OCI-LY1 (cell line): Measurements from ENCODE around the gene RANBP17.

ENCODE experiments used
- H2AFZ ChIP-seq: fragments of 200-600 bp; sonication (generic), shearing (Covaris generic); 2 replicates; pipeline ENCODE4 v1.6.0; 2014; ENCODE audit warnings: antibody characterized with exemption, mild to moderate bottlenecking, low read length
- H3F3A ChIP-seq: fragments of 200-600 bp; sonication (generic), shearing (Covaris generic); 2 replicates; pipeline ENCODE4 v1.6.0; 2014; ENCODE audit warnings: mild to moderate bottlenecking, antibody characterized with exemption, low read length, moderate library complexity; ENCODE audit not compliant: insufficient read depth
- H3K27ac ChIP-seq: fragments of 200-600 bp; sonication (generic); 2 replicates; pipeline ENCODE4 v1.5.1; 2014; ENCODE audit warnings: low read length, mixed run types, mild to moderate bottlenecking, low read depth; ENCODE audit not compliant: poor library complexity, severe bottlenecking
- H3K27me3 ChIP-seq: fragments of 200-600 bp; sonication (generic); 2 replicates; pipeline ENCODE4 v1.6.0; 2014; ENCODE audit warnings: antibody characterized with exemption, mild to moderate bottlenecking, low read length, moderate library complexity; ENCODE audit not compliant: insufficient read depth
- H3K36me3 ChIP-seq: fragments of 200-600 bp; sonication (generic); 2 replicates; pipeline ENCODE4 v1.6.1; 2014; ENCODE audit warnings: mild to moderate bottlenecking, antibody characterized with exemption, low read length, moderate library complexity, mixed read lengths; ENCODE audit not compliant: insufficient read depth
- H3K4me1 ChIP-seq: fragments of 200-600 bp; sonication (generic); 2 replicates; pipeline ENCODE4 v1.5.1; 2014; ENCODE audit warnings: mild to moderate bottlenecking, low read length, moderate library complexity; ENCODE audit not compliant: insufficient read depth, severe bottlenecking
- H3K4me2 ChIP-seq: fragments of 200-600 bp; sonication (generic), shearing (Covaris generic); 2 replicates; pipeline ENCODE4 v1.6.1; 2014; ENCODE audit warnings: low read length
- H3K4me3 ChIP-seq: fragments of 200-600 bp; sonication (generic); 2 replicates; pipeline ENCODE4 v1.5.1; 2014; ENCODE audit warnings: low read length, low read depth, mild to moderate bottlenecking, mixed read lengths; ENCODE audit not compliant: poor library complexity, severe bottlenecking
- H3K79me2 ChIP-seq: fragments of 200-600 bp; shearing (Covaris generic); 2 replicates; pipeline ENCODE4 v1.6.1; 2016; ENCODE audit warnings: mixed run types, low read length, mixed read lengths; ENCODE audit not compliant: insufficient read depth
- H3K9ac ChIP-seq: fragments of 200-600 bp; sonication (generic), shearing (Covaris generic); 2 replicates; pipeline ENCODE4 v1.6.1; 2014; ENCODE audit warnings: mild to moderate bottlenecking, low read length, mixed read lengths
- H3K9me2 ChIP-seq: fragments of 200-600 bp; sonication (generic), shearing (Covaris generic); 2 replicates; pipeline ENCODE4 v1.6.1; 2014; ENCODE audit warnings: low read depth, mild to moderate bottlenecking, low read length, mixed read lengths
- H3K9me3 ChIP-seq: fragments of 200-600 bp; shearing (Covaris generic); 2 replicates; pipeline ENCODE4 v1.6.1; 2014; ENCODE audit warnings: low read length, mixed read lengths
- H4K20me1 ChIP-seq: fragments of 200-600 bp; sonication (generic), shearing (Covaris generic); 2 replicates; pipeline ENCODE4 v1.6.0; 2016; ENCODE audit warnings: mild to moderate bottlenecking, low read length; ENCODE audit not compliant: insufficient read depth
- CTCF ChIP-seq: fragments of 200-600 bp; sonication (generic), shearing (Covaris generic); IDR thresholded peaks from 2 replicates; pipeline ENCODE4 v1.5.1; 2017; ENCODE audit warnings: mild to moderate bottlenecking, antibody characterized with exemption, low read length, moderate library complexity, mixed read lengths
- EZH2 ChIP-seq: fragments of 200-600 bp; sonication (generic), shearing (Covaris generic); IDR thresholded peaks from 2 replicates; pipeline ENCODE4 v1.8.0; 2017; ENCODE audit warnings: borderline replicate concordance, mixed run types, mild to moderate bottlenecking, antibody characterized with exemption, low read length, moderate library complexity, mixed read lengths

The RANBP17 gene

GRCh38 chr5:171221916-171222315 is 360.1 kb downstream of the RANBP17 start:
- Histone ChIP-seq H3K36me3 (no peaks in the 10 kb centered on the region), H3K9me2 (no peaks in the 10 kb centered on the region), H3K27ac (no peak overlapping the region), H3K4me2 (no peak overlapping the region), H2AFZ (no peak overlapping the region), H3K4me3 (no peak overlapping the region), H3K79me2 (no peaks in the 10 kb centered on the region), H3K4me1 (no peaks in the 10 kb centered on the region), H4K20me1 (no peaks in the 10 kb centered on the region), H3K27me3 (no peaks in the 10 kb centered on the region), H3F3A (no peaks in the 10 kb centered on the region), H3K9me3 (no peaks in the 10 kb centered on the region), H3K9ac (no peak overlapping the region)
- TF ChIP-seq CTCF = no peak
- no peak for TF ChIP-seq EZH2

GRCh38 chr5:171223927-171224326 is 362.1 kb downstream of the RANBP17 start:
- no peak for TF ChIP-seq EZH2
- no peak for TF ChIP-seq CTCF
- no peaks in the 10 kb centered on the region for H3K36me3 ChIP-seq
- H3K4me1 ChIP-seq = no peaks in the 10 kb centered on the region
- H3K79me2 ChIP-seq = no peaks in the 10 kb centered on the region
- H3K27ac ChIP-seq = no peak overlapping the region
- H3F3A ChIP-seq = no peaks in the 10 kb centered on the region
- H4K20me1 ChIP-seq = no peaks in the 10 kb centered on the region
- no peaks in the 10 kb centered on the region for H3K27me3 ChIP-seq
- H3K4me3 ChIP-seq = no peak overlapping the region
- H3K4me2 ChIP-seq = no peak overlapping the region
- no peak overlapping the region for H3K9ac ChIP-seq
- no peaks in the 10 kb centered on the region for H3K9me2 ChIP-seq
- H3K9me3 ChIP-seq = no peaks in the 10 kb centered on the region
- H2AFZ ChIP-seq = no peak overlapping the region

GRCh38 chr5:171226096-171226754 is 364.4 kb downstream of the RANBP17 start:
- Histone ChIP-seq H3K79me2 (no peaks in the 10 kb centered on the region), H3F3A (no peaks in the 10 kb centered on the region), H3K4me3 (no peak overlapping the region), H3K27me3 (no peaks in the 10 kb centered on the region), H3K9me2 (no peaks in the 10 kb centered on the region), H3K4me1 (no peaks in the 10 kb centered on the region), H3K27ac (no peak overlapping the region), H3K4me2 (no peak overlapping the region), H3K9me3 (no peaks in the 10 kb centered on the region), H3K9ac (no peak overlapping the region), H4K20me1 (no peaks in the 10 kb centered on the region), H3K36me3 (no peaks in the 10 kb centered on the region), H2AFZ (no peak overlapping the region)
- TF ChIP-seq CTCF (peak; percentile 36), EZH2 (no peak)
